ENCODE data around the gene NR1H4.
"Not testable (repeated sequence)": the region's sequence is repeated elsewhere in the genome, so short reads cannot be mapped to it uniquely, and the experiment has no call there.

The NR1H4 gene

GRCh38 chr12:100534625-100535227, 61.1 kb downstream of the NR1H4 start:
- no peaks in the 10 kb centered on the region for H3K36me3 ChIP-seq (ENCODE audit: control insufficient read depth, insufficient read depth, low read length)

GRCh38 chr12:100539202-100539601, 65.5 kb downstream of the NR1H4 start:
- Histone ChIP-seq H3K9me3 (ENCODE audit: control insufficient read depth, low read length) (no peaks in the 10 kb centered on the region), H3K36me3 (ENCODE audit: control insufficient read depth, insufficient read depth, low read length) (no peaks in the 10 kb centered on the region), H3K4me1 (ENCODE audit: control insufficient read depth, insufficient read depth, low read length, poor library complexity, severe bottlenecking) (no peaks in the 10 kb centered on the region), H3K27ac (ENCODE audit: low read depth, low read length, severe bottlenecking) (no peak overlapping the region), H3K4me3 (ENCODE audit: extremely low read depth, insufficient read depth, low read length, poor library complexity, severe bottlenecking) (no peak overlapping the region)
- WGBS, 2 experiments (ENCODE audit: insufficient coverage in 2 of 2), result no CpG with 5 or more reads among the region's 2 CpGs

More at GRCh38 chr12:100534625-100535227, 61.1 kb downstream of the NR1H4 start:
- H3K4me3 ChIP-seq (ENCODE audit: extremely low read depth, insufficient read depth, low read length, poor library complexity, severe bottlenecking), result no peak overlapping the region
- H3K4me1 ChIP-seq (ENCODE audit: control insufficient read depth, insufficient read depth, low read length, poor library complexity, severe bottlenecking), result no peaks in the 10 kb centered on the region
- no peak overlapping the region for H3K27ac ChIP-seq (ENCODE audit: low read depth, low read length, severe bottlenecking)
- H3K9me3 ChIP-seq (ENCODE audit: control insufficient read depth, low read length), result no peaks in the 10 kb centered on the region
- WGBS, 2 experiments (ENCODE audit: insufficient coverage in 2 of 2), result 86 to 92% methylated on average over 4 to 5 of the region's 6 CpGs

GRCh38 chr12:100544165-100544564, 70.5 kb downstream of the NR1H4 start:
- no peak overlapping the region for H3K27ac ChIP-seq (ENCODE audit: low read depth, low read length, severe bottlenecking)
- H3K4me1 ChIP-seq (ENCODE audit: control insufficient read depth, insufficient read depth, low read length, poor library complexity, severe bottlenecking), result no peaks in the 10 kb centered on the region
- no CpG with 5 or more reads among the region's 4 CpGs for WGBS, 2 experiments (ENCODE audit: insufficient coverage in 2 of 2)
- no peak overlapping the region for H3K4me3 ChIP-seq (ENCODE audit: extremely low read depth, insufficient read depth, low read length, poor library complexity, severe bottlenecking)
- no peaks in the 10 kb centered on the region for H3K36me3 ChIP-seq (ENCODE audit: control insufficient read depth, insufficient read depth, low read length)
- H3K9me3 ChIP-seq (ENCODE audit: control insufficient read depth, low read length), result no peaks in the 10 kb centered on the region

- H3K4me1 ChIP-seq (ENCODE audit: control insufficient read depth, insufficient read depth, low read length, poor library complexity, severe bottlenecking), result no peaks in the 10 kb centered on the region
- no peak overlapping the region for H3K27ac ChIP-seq (ENCODE audit: low read depth, low read length, severe bottlenecking)
- WGBS, 2 experiments (ENCODE audit: insufficient coverage in 2 of 2), result no CpG with 5 or more reads among the region's 1 CpG
- H3K36me3 ChIP-seq (ENCODE audit: control insufficient read depth, insufficient read depth, low read length), result no peaks in the 10 kb centered on the region
- H3K4me3 ChIP-seq (ENCODE audit: extremely low read depth, insufficient read depth, low read length, poor library complexity, severe bottlenecking), result no peak overlapping the region
- no peaks in the 10 kb centered on the region for H3K9me3 ChIP-seq (ENCODE audit: control insufficient read depth, low read length)
These were observed 71.4 kb downstream of the NR1H4 start for GRCh38 chr12:100545092-100545491.

DNA sequence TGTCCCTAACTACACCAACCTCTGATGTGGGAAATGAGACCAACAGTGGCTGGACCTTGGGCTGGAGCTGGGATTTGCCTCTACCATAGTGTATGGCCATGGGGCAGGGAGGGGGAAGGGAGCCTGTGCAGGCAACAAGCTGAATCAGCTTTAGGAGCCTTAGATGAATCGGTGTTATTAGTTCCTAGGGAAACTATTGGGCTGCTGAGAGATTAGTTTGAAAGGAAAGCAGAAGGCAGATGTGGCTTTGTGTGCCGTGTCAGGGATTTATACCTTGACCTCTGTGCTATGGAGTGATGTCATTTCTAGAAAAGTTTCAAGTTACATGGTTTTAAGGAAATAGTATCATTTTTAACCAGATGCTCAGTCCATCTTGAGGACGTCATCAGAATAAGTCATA, 80.3 kb downstream of the NR1H4 start:
- H3K27ac ChIP-seq (ENCODE audit: low read depth, low read length, severe bottlenecking), result no peak overlapping the region
- no peaks in the 10 kb centered on the region for H3K36me3 ChIP-seq (ENCODE audit: control insufficient read depth, insufficient read depth, low read length)
- 83 to 88% methylated on average over 2 of the region's 3 CpGs for WGBS, 2 experiments (ENCODE audit: insufficient coverage in 2 of 2)
- no peaks in the 10 kb centered on the region for H3K4me1 ChIP-seq (ENCODE audit: control insufficient read depth, insufficient read depth, low read length, poor library complexity, severe bottlenecking)
- no peaks in the 10 kb centered on the region for H3K9me3 ChIP-seq (ENCODE audit: control insufficient read depth, low read length)
- no peak overlapping the region for H3K4me3 ChIP-seq (ENCODE audit: extremely low read depth, insufficient read depth, low read length, poor library complexity, severe bottlenecking)

- H3K4me1 ChIP-seq (ENCODE audit: control insufficient read depth, insufficient read depth, low read length, poor library complexity, severe bottlenecking), result no peaks in the 10 kb centered on the region
- H3K36me3 ChIP-seq (ENCODE audit: control insufficient read depth, insufficient read depth, low read length), result no peaks in the 10 kb centered on the region
- WGBS, 2 experiments (ENCODE audit: insufficient coverage in 2 of 2), result 0% methylated on average over 1 of the region's 1 CpG; no CpG with 5 or more reads in 1 of the 2 experiments
- no peaks in the 10 kb centered on the region for H3K9me3 ChIP-seq (ENCODE audit: control insufficient read depth, low read length)
- H3K27ac ChIP-seq (ENCODE audit: low read depth, low read length, severe bottlenecking), result peak overlapping the region; percentile 5
- H3K4me3 ChIP-seq (ENCODE audit: extremely low read depth, insufficient read depth, low read length, poor library complexity, severe bottlenecking), result no peak overlapping the region
These were observed 81.0 kb downstream of the NR1H4 start for GRCh38 chr12:100554608-100555077.

DNA sequence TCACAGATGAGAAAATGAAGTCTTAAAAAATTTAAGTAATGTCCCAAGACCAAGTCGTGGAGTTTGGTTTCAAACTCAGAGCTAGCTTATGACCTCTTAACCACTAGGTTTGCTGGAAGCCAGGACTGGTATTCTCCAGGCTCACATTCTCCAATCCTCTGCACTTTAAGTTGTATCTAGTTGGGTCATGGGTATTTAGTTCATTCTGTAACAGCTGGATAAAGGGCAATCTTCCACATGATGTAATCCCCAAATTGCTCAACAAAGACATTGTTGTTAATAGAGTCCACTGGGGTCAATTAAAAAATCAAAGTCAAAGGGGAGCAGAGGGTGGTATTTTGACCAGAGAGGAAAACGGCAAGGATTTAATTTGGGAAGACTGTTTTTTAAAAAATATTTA, 82.1 kb downstream of the NR1H4 start:
- no peaks in the 10 kb centered on the region for H3K9me3 ChIP-seq (ENCODE audit: control insufficient read depth, low read length)

DNA sequence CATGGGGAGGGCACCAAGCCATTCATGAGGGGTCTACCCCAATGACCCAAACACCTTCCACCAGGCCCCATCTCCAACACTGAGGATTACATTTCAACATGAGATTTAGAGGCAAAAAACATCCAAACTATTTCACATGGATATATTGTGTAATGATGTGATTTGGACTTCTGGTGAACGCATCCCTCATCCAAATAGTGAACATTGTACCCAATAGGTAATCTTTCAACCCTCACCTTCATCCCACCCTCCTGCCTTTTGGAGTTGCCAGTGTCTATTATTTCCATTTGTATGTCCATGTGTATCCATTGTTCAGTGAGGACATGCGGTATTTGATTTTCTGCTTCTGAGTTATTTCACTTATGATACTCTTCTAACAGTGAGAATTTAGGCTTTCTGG, 83.7 kb downstream of the NR1H4 start:
- H3K4me3 ChIP-seq (ENCODE audit: extremely low read depth, insufficient read depth, low read length, poor library complexity, severe bottlenecking), result no peak overlapping the region
- no CpG with 5 or more reads among the region's 2 CpGs for WGBS, 2 experiments (ENCODE audit: insufficient coverage in 2 of 2)
- H3K4me1 ChIP-seq (ENCODE audit: control insufficient read depth, insufficient read depth, low read length, poor library complexity, severe bottlenecking), result no peaks in the 10 kb centered on the region
- no peak overlapping the region for H3K27ac ChIP-seq (ENCODE audit: low read depth, low read length, severe bottlenecking)
- no peaks in the 10 kb centered on the region for H3K9me3 ChIP-seq (ENCODE audit: control insufficient read depth, low read length)
- no peaks in the 10 kb centered on the region for H3K36me3 ChIP-seq (ENCODE audit: control insufficient read depth, insufficient read depth, low read length)

More for the DNA sequence above, 82.1 kb downstream of the NR1H4 start:
- no peak overlapping the region for H3K4me3 ChIP-seq (ENCODE audit: extremely low read depth, insufficient read depth, low read length, poor library complexity, severe bottlenecking)
- H3K4me1 ChIP-seq (ENCODE audit: control insufficient read depth, insufficient read depth, low read length, poor library complexity, severe bottlenecking), result no peaks in the 10 kb centered on the region
- no peak overlapping the region for H3K27ac ChIP-seq (ENCODE audit: low read depth, low read length, severe bottlenecking)
- H3K36me3 ChIP-seq (ENCODE audit: control insufficient read depth, insufficient read depth, low read length), result no peaks in the 10 kb centered on the region
- WGBS, 2 experiments (ENCODE audit: insufficient coverage in 2 of 2), result 67 to 83% methylated on average over 1 of the region's 2 CpGs

DNA sequence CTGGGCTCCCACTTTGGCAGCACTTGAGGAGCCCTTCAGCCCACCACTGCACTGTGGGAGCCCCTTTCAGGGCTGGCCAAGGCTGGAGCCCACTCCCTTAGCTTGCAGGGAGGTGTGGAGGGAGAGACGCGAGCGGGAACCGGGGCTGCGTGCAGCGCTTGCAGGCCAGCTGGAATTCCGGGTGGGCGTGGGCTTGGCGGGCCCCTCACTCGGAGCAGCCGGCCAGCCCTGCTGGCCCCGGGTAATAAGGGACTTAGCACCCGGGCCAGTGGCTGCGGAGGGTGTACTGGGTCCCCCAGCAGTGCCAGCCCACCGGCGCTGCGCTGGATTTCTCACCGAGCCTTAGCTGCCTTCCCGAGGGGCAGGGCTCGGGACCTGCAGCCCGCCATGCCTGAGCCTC, 85.6 kb downstream of the NR1H4 start:
- 94 to 96% methylated on average over 3 to 14 of the region's 21 CpGs for WGBS, 2 experiments (ENCODE audit: insufficient coverage in 2 of 2)
- not testable (repeated sequence) for H3K9me3 ChIP-seq (ENCODE audit: control insufficient read depth, low read length); H3K27ac ChIP-seq (ENCODE audit: low read depth, low read length, severe bottlenecking); H3K4me1 ChIP-seq (ENCODE audit: control insufficient read depth, insufficient read depth, low read length, poor library complexity, severe bottlenecking); H3K4me3 ChIP-seq (ENCODE audit: extremely low read depth, insufficient read depth, low read length, poor library complexity, severe bottlenecking); H3K36me3 ChIP-seq (ENCODE audit: control insufficient read depth, insufficient read depth, low read length)

DNA sequence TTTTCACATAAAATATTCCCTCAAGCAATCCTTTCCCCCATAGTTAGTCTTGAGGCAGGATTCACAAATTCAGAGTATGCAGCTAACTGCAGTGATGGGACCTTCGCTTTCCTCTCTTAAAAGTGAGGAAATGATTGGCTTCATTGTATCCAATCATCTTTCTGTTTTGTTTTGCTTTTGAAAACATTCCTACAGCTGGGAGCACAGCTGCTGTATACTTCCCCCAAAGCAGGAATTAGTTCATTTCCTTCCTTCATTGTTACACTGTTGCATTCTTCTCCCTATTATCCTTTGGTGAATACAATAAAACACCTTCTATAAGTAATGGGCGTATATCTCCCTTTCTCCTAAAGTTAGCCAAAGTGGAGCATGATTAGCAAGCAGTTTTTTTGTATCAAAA, 90.4 kb downstream of the NR1H4 start:
- H3K9me3 ChIP-seq (ENCODE audit: control insufficient read depth, low read length), result no peaks in the 10 kb centered on the region
- H3K36me3 ChIP-seq (ENCODE audit: control insufficient read depth, insufficient read depth, low read length), result no peaks in the 10 kb centered on the region
- H3K4me1 ChIP-seq (ENCODE audit: control insufficient read depth, insufficient read depth, low read length, poor library complexity, severe bottlenecking), result no peaks in the 10 kb centered on the region
- WGBS, 2 experiments (ENCODE audit: insufficient coverage in 2 of 2), result 100% methylated on average over 1 of the region's 2 CpGs; no CpG with 5 or more reads in 1 of the 2 experiments
- no peak overlapping the region for H3K27ac ChIP-seq (ENCODE audit: low read depth, low read length, severe bottlenecking)
- no peak overlapping the region for H3K4me3 ChIP-seq (ENCODE audit: extremely low read depth, insufficient read depth, low read length, poor library complexity, severe bottlenecking)

DNA sequence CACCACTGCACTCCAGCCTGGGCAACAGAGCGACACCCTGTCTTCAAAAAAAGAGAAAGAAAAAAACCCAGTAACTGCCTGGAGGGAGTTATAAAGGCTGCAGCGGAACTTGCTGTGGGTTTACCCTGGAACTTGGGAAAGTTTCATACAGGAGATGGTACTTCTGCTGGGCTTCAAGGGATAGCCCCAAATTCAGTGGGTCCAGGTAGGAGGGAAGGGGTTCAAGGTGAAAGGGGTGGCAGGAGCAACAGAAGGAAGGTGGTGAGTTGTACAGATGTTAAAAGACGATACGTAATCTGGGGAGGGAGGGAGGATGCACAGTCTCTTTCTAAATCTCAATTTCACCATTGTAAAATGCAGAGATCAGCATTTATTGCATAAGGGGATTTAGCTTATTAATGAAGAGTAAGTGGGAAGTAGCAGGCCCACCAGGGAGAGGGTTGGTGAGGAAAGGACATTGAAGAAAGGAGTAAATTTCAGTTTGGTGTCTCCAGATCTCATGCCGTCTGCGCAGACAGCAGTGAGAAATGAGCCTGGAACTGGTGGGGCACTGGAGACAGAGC, 91.3 kb downstream of the NR1H4 start:
- Histone ChIP-seq H3K4me1 (ENCODE audit: control insufficient read depth, insufficient read depth, low read length, poor library complexity, severe bottlenecking) (no peaks in the 10 kb centered on the region), H3K36me3 (ENCODE audit: control insufficient read depth, insufficient read depth, low read length) (no peaks in the 10 kb centered on the region), H3K9me3 (ENCODE audit: control insufficient read depth, low read length) (no peaks in the 10 kb centered on the region), H3K27ac (ENCODE audit: low read depth, low read length, severe bottlenecking) (no peak overlapping the region), H3K4me3 (ENCODE audit: extremely low read depth, insufficient read depth, low read length, poor library complexity, severe bottlenecking) (no peak overlapping the region)
- WGBS, 2 experiments (ENCODE audit: insufficient coverage in 2 of 2), result 100% methylated on average over 1 to 3 of the region's 6 CpGs
